Measurements from ENCODE around the gene LRP1. TPM values are rescaled to one million over a fixed set of nuclear protein-coding genes. Genes with fewer than 3 reads are reported as not detected.

Gene LRP1
- total RNA-seq, 1 donor from 2014 or later, result 24.7 TPM

DNA sequence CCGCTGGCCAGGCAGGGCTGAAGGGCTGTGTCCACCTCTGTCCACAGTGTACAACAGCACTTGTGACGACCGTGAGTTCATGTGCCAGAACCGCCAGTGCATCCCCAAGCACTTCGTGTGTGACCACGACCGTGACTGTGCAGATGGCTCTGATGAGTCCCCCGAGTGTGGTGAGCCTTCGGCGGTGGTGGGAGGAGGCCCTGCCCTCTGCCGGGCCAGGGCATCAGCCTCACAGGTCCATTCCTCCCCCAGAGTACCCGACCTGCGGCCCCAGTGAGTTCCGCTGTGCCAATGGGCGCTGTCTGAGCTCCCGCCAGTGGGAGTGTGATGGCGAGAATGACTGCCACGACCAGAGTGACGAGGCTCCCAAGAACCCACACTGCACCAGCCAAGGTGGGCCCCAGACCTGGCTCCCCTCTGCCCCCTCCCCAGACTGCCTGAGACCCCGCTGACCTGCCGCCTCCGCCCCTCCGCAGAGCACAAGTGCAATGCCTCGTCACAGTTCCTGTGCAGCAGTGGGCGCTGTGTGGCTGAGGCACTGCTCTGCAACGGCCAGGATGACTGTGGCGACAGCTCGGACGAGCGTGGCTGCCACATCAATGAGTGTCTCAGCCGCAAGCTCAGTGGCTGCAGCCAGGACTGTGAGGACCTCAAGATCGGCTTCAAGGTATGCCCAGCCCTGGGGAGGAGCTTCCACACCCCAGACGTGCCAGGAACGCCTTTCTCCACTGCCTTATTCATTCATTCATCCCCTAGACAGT lies 67.5 kb downstream of the LRP1 start:
- TF ChIP-seq, protein P1, sequence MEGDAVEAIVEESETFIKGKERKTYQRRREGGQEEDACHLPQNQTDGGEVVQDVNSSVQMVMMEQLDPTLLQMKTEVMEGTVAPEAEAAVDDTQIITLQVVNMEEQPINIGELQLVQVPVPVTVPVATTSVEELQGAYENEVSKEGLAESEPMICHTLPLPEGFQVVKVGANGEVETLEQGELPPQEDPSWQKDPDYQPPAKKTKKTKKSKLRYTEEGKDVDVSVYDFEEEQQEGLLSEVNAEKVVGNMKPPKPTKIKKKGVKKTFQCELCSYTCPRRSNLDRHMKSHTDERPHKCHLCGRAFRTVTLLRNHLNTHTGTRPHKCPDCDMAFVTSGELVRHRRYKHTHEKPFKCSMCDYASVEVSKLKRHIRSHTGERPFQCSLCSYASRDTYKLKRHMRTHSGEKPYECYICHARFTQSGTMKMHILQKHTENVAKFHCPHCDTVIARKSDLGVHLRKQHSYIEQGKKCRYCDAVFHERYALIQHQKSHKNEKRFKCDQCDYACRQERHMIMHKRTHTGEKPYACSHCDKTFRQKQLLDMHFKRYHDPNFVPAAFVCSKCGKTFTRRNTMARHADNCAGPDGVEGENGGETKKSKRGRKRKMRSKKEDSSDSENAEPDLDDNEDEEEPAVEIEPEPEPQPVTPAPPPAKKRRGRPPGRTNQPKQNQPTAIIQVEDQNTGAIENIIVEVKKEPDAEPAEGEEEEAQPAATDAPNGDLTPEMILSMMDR (IDR thresholded peaks at IDR 0.05; ENCODE audit: unreplicated experiment), result no peak
- Mint-ChIP-seq H3K4me1 (ENCODE audit: unreplicated experiment) (peaks cover 3% of the 10 kb centered on the region), H3K9me3 (ENCODE audit: unreplicated experiment) (no peaks in the 10 kb centered on the region), H3K27me3 (ENCODE audit: unreplicated experiment) (peaks cover 22% of the 10 kb centered on the region), H3K27ac (ENCODE audit: unreplicated experiment) (peak overlapping the region; percentile 46), H3K36me3 (ENCODE audit: low read depth, unreplicated experiment) (peaks cover 32% of the 10 kb centered on the region), H3K4me3 (ENCODE audit: unreplicated experiment) (no peak overlapping the region)
- DNase-seq (ENCODE audit: low spot score), result no peak

DNA sequence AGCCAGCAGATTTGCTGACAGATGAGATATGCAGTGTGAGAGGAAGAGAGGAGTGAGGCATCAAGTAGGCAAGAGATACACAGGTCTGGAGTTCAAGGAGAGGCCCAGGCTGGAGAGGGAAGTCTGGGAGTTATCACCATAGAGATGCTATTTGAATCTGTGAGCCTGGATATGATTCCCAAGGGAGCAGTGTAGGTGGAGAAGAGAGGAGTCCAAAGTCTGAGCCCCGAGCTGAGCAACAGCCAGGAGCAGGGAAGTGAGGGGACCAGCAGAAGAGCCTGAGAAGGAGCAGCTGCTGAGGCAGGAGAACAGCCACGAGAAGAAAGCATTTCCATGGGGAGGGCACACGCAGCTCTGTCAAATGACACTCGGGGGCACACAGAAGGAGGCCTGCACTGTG lies 68.2 kb downstream of the LRP1 start:
- no peak for DNase-seq (ENCODE audit: low spot score)
- Mint-ChIP-seq H3K9me3 (ENCODE audit: unreplicated experiment) (no peaks in the 10 kb centered on the region), H3K36me3 (ENCODE audit: low read depth, unreplicated experiment) (peaks cover 34% of the 10 kb centered on the region), H3K4me1 (ENCODE audit: unreplicated experiment) (peaks cover 3% of the 10 kb centered on the region), H3K27ac (ENCODE audit: unreplicated experiment) (peak overlapping the region; percentile 46), H3K27me3 (ENCODE audit: unreplicated experiment) (peaks cover 22% of the 10 kb centered on the region), H3K4me3 (ENCODE audit: unreplicated experiment) (peak overlapping the region; percentile 54)
- TF ChIP-seq, protein P1 (IDR thresholded peaks at IDR 0.05; ENCODE audit: unreplicated experiment), result no peak

DNA sequence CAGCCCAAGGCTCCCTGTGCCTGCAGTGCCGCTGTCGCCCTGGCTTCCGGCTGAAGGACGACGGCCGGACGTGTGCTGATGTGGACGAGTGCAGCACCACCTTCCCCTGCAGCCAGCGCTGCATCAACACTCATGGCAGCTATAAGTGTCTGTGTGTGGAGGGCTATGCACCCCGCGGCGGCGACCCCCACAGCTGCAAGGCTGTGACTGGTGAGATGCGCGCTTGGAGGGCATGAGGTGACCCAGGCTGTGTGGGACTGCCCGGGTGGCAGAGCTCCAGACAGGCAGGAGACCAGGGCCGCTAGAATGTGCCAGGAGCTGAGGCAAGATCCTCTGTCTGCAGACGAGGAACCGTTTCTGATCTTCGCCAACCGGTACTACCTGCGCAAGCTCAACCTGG lies 68.7 kb downstream of the LRP1 start:
- H3K36me3 Mint-ChIP-seq (ENCODE audit: low read depth, unreplicated experiment), result peaks cover 29% of the 10 kb centered on the region
- H3K4me3 Mint-ChIP-seq (ENCODE audit: unreplicated experiment), result peak overlapping the region; percentile 31
- no peaks in the 10 kb centered on the region for H3K9me3 Mint-ChIP-seq (ENCODE audit: unreplicated experiment)
- no peak overlapping the region for H3K27ac Mint-ChIP-seq (ENCODE audit: unreplicated experiment)
- H3K27me3 Mint-ChIP-seq (ENCODE audit: unreplicated experiment), result peaks cover 19% of the 10 kb centered on the region
- TF ChIP-seq, protein P1 (IDR thresholded peaks at IDR 0.05; ENCODE audit: unreplicated experiment), result no peak
- H3K4me1 Mint-ChIP-seq (ENCODE audit: unreplicated experiment), result no peaks in the 10 kb centered on the region
- DNase-seq (ENCODE audit: low spot score), result no peak

DNA sequence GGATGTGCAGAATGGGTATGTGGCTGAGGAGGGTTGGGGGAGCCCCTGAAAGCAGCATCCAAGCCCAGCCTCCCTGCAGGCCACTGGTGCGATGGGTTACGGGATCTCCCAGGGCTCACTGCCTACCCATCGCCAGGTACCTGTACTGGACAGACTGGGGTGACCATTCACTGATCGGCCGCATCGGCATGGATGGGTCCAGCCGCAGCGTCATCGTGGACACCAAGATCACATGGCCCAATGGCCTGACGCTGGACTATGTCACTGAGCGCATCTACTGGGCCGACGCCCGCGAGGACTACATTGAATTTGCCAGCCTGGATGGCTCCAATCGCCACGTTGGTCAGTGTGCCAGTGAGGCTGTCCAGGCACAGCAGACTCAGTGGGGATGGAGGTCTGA lies 70.0 kb downstream of the LRP1 start:
- TF ChIP-seq, protein P1 (IDR thresholded peaks at IDR 0.05; ENCODE audit: unreplicated experiment), result no peak
- Mint-ChIP-seq H3K36me3 (ENCODE audit: low read depth, unreplicated experiment) (peaks cover 26% of the 10 kb centered on the region), H3K4me1 (ENCODE audit: unreplicated experiment) (no peaks in the 10 kb centered on the region), H3K9me3 (ENCODE audit: unreplicated experiment) (no peaks in the 10 kb centered on the region), H3K27me3 (ENCODE audit: unreplicated experiment) (peaks cover 17% of the 10 kb centered on the region), H3K4me3 (ENCODE audit: unreplicated experiment) (no peak overlapping the region), H3K27ac (ENCODE audit: unreplicated experiment) (no peak overlapping the region)
- no peak for DNase-seq (ENCODE audit: low spot score)

DNA sequence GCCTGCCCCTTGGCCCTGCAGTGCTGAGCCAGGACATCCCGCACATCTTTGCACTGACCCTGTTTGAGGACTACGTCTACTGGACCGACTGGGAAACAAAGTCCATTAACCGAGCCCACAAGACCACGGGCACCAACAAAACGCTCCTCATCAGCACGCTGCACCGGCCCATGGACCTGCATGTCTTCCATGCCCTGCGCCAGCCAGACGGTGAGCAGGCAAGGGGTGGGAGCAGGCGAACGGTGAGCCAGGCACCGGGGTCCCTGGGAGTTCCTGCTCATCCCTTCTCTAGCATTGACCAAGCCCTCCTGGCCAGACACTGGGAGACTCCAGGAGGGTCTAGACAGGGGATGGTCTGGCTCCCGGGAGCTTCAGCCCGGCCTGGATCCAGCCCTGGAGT lies 70.9 kb downstream of the LRP1 start:
- Mint-ChIP-seq H3K36me3 (ENCODE audit: low read depth, unreplicated experiment) (peaks cover 27% of the 10 kb centered on the region), H3K27ac (ENCODE audit: unreplicated experiment) (no peak overlapping the region), H3K27me3 (ENCODE audit: unreplicated experiment) (peaks cover 15% of the 10 kb centered on the region), H3K4me3 (ENCODE audit: unreplicated experiment) (no peak overlapping the region), H3K9me3 (ENCODE audit: unreplicated experiment) (no peaks in the 10 kb centered on the region), H3K4me1 (ENCODE audit: unreplicated experiment) (no peaks in the 10 kb centered on the region)
- DNase-seq (ENCODE audit: low spot score), result no peak
- TF ChIP-seq, protein P1 (IDR thresholded peaks at IDR 0.05; ENCODE audit: unreplicated experiment), result no peak
